GM12875 (cell line): ENCODE results near the gene KIAA1586.
"Not testable (repeated sequence)": the region's sequence is repeated elsewhere in the genome, so short reads cannot be mapped to it uniquely, and the experiment has no call there.

Source experiments
- H3K4me3 ChIP-seq: one replicate; pipeline ENCODE4 v1.5.1; 2011; ENCODE audit warnings: low read depth, low read length, control low read depth
- CTCF ChIP-seq: IDR thresholded peaks from 2 replicates; pipeline ENCODE4 v1.5.1; 2011; ENCODE audit warnings: low read depth, mild to moderate bottlenecking, control low read depth, inconsistent platforms, low read length, moderate library complexity, borderline replicate concordance; ENCODE audit not compliant: insufficient read depth

Gene KIAA1586

GRCh38 chr6:57046332-57047256 is at the start of gene KIAA1586:
KIAA1586 (plus strand) TSS chr6:57046693; CDS start chr6:57046756, 63 bp downstream.
- H3K4me3 ChIP-seq = peak within 1 kb of the TSS; percentile 51

- TF ChIP-seq CTCF = no peak
- no peak overlapping the region for H3K4me3 ChIP-seq
These were observed 47.4 kb upstream of the KIAA1586 start for GRCh38 chr6:56999049-56999448.

- H3K4me3 ChIP-seq = not testable (repeated sequence)
These were observed 46.7 kb upstream of the KIAA1586 start for GRCh38 chr6:56999748-57000147.

- no peak for TF ChIP-seq CTCF
- no peak overlapping the region for H3K4me3 ChIP-seq
These were observed 44.3 kb upstream of the KIAA1586 start for GRCh38 chr6:57002197-57002596.

- no peak for TF ChIP-seq CTCF
- H3K4me3 ChIP-seq = no peak overlapping the region
These were observed 42.2 kb upstream of the KIAA1586 start for GRCh38 chr6:57004292-57004691.

GRCh38 chr6:57006101-57006500 is 40.4 kb upstream of the KIAA1586 start:
- H3K4me3 ChIP-seq = no peak overlapping the region
- no peak for TF ChIP-seq CTCF

GRCh38 chr6:57008069-57008468 is 38.4 kb upstream of the KIAA1586 start:
- not testable (repeated sequence) for H3K4me3 ChIP-seq

GRCh38 chr6:57013521-57013926 is 33.0 kb upstream of the KIAA1586 start:
- no peak overlapping the region for H3K4me3 ChIP-seq
- no peak for TF ChIP-seq CTCF

GRCh38 chr6:57017069-57017468 is 29.4 kb upstream of the KIAA1586 start:
- TF ChIP-seq CTCF = no peak
- H3K4me3 ChIP-seq = no peak overlapping the region
